GM18907 (cell line): ENCODE measurements around the gene COBLL1.

Source experiments
- ATAC-seq: cut with Tn5 transposase; IDR thresholded peaks from one replicate; pipeline ENCODE4 v1.9.1; 2021; ENCODE audit warnings: mild to moderate bottlenecking, moderate library complexity; ENCODE audit not compliant: unreplicated experiment

The COBLL1 gene

DNA sequence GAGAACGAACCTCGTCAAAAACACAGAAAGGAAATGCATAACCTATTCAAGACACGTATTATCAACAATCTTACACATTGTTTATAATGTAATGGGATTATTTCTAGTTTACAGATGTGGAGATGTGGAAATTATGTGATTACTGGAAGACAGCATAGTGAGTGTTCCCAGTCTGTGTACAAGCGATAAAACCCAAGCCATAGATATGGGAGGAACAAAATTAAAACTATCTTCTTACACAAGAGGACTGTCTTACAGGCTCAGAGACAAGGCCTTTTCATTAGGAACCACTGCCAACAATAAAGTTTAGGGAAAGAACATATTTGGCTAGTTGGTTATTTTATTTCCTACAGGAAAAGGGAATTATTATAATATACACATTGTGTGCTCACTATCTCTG is 20.3 kb downstream of the COBLL1 start:
- no peak for ATAC-seq

- ATAC-seq, result no peak
Observed at GRCh38 chr2:164818149-164819136, 23.2 kb downstream of the COBLL1 start.

DNA sequence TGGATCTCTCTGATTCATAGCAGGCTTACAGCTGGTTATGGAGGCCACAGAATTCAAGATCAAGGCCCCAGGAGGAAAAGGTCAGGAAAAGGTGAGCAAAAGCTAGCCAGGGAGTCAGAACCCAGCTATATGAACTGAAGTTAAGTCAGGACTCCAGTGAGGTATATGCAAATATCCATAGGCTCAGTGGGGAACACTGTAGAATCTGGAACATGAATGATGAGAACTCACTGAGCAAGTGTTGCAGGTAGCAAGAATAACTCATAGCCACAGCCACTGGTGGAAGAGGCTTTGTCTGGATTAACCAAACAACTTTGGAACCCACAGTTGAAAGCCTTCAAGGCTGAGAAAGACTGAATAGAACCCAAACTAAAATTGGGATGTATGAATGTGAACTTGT is 24.7 kb downstream of the COBLL1 start:
- ATAC-seq, result no peak

- no peak for ATAC-seq
Observed at GRCh38 chr2:164816046-164816445, 25.6 kb downstream of the COBLL1 start.

DNA sequence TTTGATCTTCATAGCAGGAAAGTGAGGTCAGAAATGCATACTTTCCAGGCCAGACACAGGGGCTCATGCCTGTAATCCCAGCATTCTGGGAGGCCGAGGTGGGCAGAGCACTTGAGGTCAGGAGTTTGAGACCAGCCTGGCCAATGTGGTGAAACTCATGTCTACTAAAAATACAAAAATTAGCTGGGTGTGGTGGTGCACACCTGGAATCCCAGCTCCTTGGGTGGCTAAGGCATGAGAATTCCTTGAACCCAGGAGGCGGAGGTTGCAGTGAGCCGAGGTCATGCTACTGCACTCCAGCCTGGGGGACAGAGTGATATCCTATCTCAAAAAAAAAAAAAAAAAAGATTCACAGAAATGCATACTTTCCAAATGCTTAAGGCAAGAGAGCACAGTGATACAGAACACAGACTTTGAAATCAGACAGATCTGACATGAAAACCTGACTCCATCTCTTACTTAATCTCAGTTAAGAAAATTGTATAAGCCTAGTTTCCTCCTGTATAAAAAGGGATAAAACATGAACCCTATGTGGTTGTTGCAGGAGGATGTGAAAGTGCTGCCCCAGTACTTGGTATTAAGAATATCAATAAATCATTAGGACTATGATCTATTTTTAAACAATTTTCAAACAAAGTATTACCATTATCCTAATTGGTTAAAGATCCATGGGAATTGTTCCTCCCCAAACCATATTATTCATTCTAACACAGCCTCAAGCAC is 26.4 kb downstream of the COBLL1 start:
- no peak for ATAC-seq

GRCh38 chr2:164813535-164813934 is 28.1 kb downstream of the COBLL1 start:
- no peak for ATAC-seq

DNA sequence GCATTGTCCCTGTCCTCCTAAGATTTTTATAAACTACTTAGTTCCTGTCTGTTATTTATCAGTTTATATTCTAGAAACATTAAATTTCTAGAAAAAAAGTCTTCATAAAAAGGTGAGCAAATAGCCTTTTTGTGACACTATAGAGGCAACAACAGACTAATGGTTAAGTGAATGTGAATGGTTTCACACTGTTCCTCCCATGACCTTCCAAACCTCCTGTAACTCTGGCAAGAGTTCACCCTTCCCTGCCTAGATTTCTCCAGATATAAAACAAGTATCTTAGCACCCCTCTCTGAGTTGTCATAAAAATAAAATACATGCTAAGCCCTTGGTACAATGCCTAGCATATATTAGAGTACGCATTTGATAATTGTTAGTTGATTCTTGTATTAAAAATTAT is 29.2 kb downstream of the COBLL1 start:
- no peak for ATAC-seq

GRCh38 chr2:164811819-164812218 is 29.8 kb downstream of the COBLL1 start:
- no peak for ATAC-seq

GRCh38 chr2:164810843-164811242 is 30.8 kb downstream of the COBLL1 start:
- ATAC-seq, result no peak

DNA sequence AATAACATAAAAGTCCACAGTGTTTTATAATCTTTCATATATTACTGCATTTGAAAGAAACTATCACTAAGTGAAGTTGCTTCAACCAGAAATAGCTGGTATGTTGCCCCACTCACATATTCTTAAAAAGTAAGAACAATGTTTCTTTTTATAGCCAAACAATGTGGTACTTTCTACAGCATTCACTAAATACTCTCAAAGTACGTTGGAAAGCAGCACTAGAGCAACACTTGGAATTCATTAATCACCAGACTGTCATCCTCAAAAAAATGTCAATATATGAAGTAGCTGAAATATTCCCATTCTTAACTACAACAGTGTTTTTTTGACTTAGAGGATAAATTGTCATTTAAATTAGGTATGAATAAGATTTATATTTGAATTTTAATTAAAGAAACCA is 32.8 kb downstream of the COBLL1 start:
- ATAC-seq, result no peak

GRCh38 chr2:164803776-164804466 is 37.7 kb downstream of the COBLL1 start:
- no peak for ATAC-seq

GRCh38 chr2:164802095-164802707 is 39.4 kb downstream of the COBLL1 start:
- ATAC-seq, result no peak

DNA sequence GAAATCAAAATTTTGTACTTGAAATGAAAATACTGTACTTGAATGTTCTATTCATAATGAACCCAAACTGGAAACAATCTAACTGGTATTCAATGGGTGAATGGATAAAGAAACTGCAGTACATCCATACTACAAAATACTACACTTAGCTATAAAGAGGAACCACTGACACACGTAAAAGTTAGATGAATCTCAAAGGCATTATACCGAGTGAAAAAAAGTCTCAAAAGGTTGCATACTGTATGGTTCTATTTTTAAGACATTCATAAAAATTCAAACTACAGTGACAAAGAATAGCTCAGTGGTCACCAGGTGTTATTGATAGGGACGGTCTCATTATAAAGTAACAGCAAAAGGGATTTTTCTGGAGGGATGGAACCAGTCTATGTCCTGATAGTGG is 41.1 kb downstream of the COBLL1 start:
- no peak for ATAC-seq

GRCh38 chr2:164797627-164798026 is 44.0 kb downstream of the COBLL1 start:
- ATAC-seq, result no peak

GRCh38 chr2:164796999-164797398 is 44.6 kb downstream of the COBLL1 start:
- ATAC-seq, result no peak

- ATAC-seq, result no peak
Observed at GRCh38 chr2:164794432-164795231, 47.0 kb downstream of the COBLL1 start.

DNA sequence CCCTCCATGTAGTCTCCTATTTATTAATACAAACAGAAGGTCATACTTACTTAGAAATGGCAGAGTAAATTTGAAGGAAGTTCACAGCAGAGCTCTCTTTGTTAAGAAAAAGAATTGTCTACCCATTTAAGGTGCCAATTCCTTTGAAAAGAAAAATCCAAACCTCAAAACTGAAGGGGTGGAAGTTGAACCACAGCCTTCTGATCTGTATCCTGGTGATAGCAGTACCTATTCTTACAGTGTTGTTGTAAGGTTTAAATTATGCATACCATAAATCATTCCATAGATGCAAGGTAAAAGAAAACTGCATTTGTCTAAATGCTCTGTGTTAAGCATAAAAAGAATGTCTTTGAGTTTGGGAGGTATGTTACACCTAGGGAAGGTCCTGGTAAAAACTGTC is 47.6 kb downstream of the COBLL1 start:
- ATAC-seq, result no peak

GRCh38 chr2:164793529-164793928 is 48.1 kb downstream of the COBLL1 start:
- ATAC-seq, result no peak

DNA sequence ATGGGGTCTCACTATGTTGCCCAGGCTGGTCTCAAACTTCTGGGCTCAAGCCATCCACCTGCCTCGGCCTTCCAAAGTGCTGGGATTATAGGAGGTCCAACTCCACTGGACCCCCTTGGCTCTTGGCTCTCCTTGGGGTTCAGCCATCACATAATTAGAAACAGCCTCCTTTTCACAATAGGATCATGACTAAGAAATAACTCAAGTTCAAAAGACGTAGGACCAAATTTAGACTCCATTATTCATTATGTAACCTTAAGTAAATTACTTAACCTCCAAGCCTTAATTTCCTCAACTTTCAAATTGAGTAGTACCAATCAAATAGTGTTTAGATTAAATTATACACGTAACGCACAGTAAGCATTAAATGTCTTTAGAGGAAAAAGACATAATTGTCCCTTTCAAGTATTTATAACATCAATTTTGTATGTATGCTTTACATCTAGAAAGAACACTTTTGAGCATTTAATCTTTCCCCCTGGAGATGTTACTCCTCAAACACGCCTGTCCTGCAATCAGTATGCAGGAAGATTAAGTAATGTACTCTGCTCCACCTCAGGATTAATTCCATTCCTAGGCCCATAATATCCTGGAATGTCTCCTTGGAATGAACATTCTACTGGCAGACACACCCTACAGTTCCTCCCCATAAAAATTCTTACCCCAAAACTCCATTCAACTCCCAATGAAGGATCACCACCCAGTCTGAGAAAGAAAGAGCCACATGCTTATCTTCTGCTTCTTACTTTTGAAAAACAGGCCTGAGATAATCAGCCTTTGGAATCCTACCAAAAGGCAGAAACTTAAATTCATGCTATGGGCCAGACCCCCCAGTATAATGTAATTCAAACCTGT is 49.1 kb downstream of the COBLL1 start:
- no peak for ATAC-seq
